ENCODE data around the gene PYGO1. TPM values are rescaled to one million over a fixed set of nuclear protein-coding genes. Genes with fewer than 3 reads are reported as not detected.
A peak's percentile ranks its signal among the peaks of the same experiment; 100 is the strongest.
"Not testable (repeated sequence)": the region's sequence is repeated elsewhere in the genome, so short reads cannot be mapped to it uniquely, and the experiment has no call there.

The PYGO1 gene, protein sequence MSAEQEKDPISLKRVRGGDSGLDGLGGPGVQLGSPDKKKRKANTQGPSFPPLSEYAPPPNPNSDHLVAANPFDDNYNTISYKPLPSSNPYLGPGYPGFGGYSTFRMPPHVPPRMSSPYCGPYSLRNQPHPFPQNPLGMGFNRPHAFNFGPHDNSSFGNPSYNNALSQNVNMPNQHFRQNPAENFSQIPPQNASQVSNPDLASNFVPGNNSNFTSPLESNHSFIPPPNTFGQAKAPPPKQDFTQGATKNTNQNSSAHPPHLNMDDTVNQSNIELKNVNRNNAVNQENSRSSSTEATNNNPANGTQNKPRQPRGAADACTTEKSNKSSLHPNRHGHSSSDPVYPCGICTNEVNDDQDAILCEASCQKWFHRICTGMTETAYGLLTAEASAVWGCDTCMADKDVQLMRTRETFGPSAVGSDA
- polyA plus RNA-seq (2013, experiment 1 of 2; ENCODE audit: insufficient read length): 9.4 TPM
- polyA plus RNA-seq (2013, experiment 2 of 2; ENCODE audit: insufficient read length): 9.3 TPM

DNA sequence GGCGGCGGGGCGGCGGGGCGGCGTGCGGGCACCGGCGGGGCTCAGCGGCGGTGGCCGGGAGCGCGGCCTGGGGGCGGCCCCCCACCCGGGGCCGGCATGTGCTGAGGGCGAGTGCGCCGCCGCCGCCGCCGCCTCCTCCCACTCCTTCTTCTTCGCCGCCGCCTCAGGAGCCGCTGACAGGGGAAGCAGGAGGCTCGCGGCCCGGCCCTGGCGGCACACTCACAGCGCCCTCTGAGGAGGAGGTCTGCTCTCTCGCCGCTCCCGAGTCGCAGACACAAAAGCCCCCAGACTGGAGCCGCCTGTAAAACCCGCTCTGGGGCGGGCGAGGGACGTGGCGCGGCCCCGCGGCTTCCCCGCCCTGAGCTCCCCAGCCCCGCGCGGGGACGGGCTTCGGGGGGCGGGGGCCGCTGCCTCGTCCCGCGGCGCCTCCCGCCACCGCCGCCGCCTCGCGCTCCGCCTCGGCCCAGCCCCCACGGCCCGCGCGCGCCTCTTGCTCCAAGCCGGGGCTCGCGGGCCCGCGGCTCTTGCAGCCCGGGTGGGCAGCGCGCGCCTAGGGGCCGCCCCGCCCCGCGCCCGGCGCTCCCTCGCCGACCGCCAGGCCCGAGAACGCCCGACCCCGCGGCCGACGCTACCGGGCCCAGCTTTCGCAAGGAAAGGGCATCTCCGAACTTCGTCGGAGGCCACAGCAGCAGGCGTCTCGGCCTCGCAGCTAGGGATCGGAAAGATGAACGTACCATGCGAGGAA, at the start of gene PYGO1:
Gene PYGO1 (minus strand): TSS at position 276 of the 745 bp plus-strand sequence. CDS start 462 bp downstream, outside the sequence.
- DNase-seq: peak; percentile 75

DNA sequence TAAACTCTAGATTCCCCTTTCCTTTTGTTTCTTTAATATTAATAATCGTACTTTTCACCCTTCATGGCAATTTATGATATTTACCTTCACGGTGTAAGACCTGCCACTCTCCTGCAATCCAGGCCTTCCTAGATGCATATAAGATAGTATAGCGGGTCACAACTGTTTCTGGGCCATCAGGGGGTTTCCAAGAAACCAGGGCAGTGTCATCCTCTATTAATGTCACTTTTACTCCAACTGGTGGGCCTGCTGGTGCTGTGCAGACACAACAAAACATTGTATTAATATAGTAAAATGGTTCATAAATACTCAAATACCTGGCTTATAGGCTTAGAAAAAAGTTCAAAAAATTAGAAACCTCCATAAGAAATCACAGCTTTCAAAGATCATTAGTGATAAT, 48.9 kb upstream of the PYGO1 start:
- no peak for DNase-seq

DNA sequence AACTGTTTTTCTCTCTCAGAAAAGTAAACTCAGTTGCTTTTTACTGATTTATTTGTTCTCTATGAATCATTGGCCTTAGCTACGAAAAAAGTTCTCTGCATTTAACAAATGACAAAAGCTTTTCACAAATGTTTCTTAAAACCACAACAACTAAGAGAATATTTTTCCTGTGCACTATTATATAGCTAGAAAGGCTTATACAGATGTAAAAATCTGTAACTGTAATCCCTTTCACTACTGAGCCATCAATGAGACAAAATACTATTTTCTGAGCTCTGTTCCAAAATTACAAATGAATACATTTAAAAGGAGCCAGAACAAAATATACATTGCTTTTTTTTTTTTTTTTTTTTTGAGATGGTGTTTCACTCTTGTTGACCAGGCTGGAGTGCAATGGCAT, 45.6 kb upstream of the PYGO1 start:
- DNase-seq: no peak

DNA sequence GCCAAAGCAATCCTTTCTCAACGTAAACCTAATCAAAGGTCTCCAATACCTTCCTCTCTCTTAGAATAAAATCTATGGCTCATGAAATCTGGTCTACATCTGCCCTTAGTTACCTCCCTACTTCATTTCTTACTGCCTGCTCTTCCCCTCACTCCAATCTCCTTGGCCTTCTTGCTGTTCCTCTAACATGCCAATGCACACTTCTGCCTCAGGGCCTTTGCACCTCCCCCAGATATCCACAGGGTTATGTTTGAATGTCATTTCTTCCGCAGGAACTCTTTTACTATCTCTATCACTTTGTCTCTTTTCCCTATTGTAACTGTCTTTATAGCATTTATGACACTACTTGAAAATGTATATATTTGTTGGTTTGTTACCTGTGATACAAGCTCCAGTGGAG, 44.3 kb upstream of the PYGO1 start:
- DNase-seq: no peak

DNA sequence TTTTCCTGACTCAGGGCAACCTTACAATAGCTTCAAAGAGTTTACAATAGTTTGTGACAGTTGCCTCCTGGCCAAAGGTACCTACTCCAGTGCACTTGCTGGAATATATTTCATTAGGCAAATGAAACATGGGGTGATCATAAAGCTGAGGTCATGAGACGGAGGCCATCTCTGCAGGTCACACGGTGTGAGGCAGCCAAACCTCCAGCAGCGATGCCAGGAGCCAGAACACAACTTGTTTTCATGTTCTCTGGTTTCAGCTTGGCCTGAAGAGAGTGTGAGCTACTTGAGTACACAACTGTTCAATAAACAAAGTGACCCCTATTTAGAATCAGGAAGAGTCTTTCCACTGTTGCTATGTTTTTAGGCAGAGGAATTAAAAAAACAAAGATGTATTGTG, 42.7 kb upstream of the PYGO1 start:
- no peak for DNase-seq

DNA sequence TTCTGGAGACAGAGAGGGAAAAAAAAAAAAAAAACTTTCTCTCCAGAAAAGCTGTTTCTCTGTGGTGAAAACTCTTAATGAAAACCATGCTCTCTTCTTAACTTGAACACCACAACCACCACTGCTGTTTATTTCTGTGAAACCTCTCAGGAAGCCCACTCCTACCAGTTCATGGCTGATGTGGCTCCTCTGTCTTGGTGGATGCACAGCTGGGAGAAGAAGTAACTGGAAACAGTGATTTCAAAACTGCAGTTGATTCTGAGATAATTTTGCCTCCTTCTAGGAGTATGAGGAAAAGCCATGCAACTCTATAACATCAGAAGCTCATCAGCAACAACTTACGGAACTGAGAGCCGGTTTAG, 40.2 kb upstream of the PYGO1 start:
- peak; percentile 41 for DNase-seq

DNA sequence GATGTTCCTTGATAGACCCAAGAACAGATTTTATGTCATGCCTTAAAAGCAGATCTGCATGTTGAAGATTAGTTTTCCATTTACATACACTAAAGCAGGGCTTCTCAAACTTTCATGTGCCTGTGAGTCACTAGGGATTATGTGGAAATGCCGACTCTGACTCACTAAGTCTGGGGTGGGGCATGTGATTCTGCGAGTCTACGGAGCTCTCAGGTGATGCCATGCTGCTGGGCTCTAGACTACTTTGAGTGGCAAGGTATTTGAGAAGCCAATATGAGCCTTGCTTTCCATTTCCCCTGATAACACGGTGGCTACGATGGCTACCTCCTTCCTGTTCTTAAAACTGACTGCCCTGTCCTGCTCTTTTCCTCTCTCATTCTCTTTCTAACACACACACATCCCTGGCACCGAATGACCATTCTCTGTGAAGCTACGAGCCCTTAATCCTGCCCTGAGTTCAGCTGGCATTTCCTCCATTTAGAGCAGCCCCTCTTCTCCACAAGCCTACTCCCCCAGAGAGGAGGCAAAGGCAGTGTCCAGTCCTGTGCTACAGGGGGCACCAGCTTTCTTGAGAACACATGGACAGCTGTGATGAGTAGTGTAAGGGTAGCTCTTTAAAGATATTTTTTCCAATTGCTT, 39.7 kb upstream of the PYGO1 start:
- DNase-seq: peak; percentile 85

DNA sequence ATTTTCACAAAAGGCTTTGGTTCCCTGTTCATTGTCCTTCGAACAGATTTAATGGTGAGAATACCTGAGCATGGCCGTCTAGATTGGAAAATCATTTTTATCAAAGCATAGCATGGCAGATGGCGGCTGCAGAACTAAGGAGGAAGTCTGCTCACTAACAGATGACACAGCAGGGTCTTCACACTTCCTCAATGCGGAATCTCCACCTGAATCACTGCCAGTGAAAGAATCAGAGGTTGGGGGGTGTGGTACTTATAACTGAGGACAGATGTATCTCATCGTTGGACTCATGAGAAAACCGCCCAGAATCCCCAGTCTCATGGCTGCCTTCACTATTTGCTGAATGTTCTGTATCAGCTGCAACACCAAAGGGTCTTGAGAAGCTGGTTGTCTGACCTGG, 31.6 kb upstream of the PYGO1 start:
- peak; percentile 9 for DNase-seq

DNA sequence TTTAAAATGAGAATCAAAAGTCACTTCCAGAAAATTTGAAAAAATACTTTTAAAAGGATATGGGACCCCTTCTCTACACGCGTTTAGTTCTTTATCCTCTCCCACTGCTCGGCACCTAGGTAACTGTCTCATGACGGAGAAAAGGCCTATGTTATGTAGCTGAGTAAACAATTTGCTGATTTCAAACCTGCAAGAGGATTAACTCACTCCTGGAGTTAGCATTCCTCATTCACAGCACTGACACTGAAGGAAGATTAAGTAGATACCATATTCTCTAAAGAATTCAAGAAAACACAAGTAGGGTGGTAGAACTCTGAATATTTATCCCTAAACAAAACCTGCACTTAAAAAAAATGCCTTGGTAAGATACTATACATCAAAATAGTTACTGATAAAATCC, 30.2 kb upstream of the PYGO1 start:
- DNase-seq: no peak

DNA sequence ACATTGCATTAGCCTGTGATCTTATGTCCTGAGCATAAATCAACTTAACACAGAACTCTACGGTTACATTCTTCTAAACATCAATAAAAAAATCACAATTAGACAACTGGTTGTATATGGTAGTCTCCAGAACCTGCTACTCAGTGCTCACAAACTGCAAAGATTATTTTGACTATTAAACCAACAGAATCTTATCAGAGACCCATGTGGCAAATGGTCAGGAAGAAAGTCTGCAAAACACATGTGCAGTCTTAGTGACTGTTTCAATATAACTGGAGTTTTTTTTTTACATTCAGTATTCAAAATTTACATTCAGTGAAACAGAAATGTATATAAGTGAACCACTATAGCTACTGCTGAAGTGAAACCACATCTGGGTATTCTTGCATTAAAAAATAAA, 27.3 kb upstream of the PYGO1 start:
- DNase-seq: no peak

DNA sequence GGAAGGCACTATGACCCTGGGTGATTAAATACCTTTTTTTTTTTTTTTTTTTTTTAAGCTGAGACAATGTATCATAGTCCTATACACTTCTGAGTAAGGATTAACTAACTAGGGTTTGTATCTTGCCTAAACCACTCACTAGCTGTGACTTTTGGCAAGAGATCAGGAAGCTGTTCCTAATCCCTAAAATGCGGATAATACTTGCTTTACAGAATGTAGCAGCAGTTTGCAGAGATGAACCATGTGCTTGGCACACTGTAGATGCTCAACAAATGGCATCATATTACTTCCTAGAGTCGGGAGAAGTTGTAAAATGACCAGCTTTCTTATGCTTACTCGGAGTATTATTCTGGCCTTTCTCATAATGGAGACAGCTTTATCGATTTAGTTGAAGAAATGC, 25.6 kb upstream of the PYGO1 start:
- DNase-seq: no peak

DNA sequence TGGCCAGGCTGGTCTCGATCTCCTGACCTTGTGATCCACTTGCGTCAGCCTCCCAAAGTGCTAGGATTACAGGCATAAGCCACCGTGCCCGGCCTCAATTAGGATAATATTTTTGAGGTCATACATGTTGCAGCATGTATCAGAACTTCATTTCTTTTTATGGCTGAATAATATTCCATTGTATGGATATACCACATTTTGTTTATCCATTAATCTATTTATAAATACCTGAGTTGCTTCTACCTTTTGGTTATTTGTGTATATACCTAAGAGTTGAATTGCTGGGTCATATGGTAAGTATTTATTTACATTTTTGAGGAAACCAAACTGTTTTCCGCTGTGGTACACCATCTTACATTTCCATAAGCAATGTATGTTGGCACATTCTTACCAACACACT, 18.1 kb upstream of the PYGO1 start:
- no peak for DNase-seq

DNA sequence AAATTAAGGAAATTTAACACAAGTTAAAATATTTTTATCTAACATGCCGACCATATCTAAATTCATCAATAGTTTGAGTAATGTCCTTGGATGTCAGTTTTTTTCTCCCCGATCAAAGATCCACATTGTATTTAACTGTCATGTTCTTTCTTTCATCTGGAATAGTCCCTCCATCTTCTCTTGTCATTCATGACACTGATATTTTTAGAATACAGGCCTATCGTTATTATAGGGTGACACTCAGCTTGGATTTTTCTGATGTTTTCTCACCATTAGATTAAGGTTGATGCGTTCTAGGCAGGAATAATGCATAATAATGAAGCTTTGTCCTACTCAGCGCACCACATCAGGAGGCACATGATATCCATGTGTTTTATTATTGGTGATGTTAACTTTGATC, 13.2 kb upstream of the PYGO1 start:
- no peak for DNase-seq

DNA sequence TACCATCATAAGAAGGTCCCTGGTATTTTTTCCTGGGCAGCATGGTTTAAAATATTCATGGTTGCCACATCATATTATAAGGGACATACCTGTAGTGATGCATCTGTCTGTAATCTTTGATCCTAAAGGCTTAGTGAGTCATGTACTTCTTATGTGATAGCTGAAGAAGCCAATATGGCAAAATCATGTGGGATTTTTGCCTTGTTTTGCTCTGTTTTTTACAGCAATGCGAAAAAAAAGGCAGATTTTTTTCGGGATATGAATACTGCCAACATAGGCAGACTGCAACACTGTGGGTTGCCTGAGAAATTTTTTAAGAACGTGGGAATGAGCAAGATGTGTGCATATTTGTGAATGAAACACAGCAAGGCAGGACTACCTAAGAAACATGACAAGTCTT, 11.3 kb upstream of the PYGO1 start:
- DNase-seq: no peak

DNA sequence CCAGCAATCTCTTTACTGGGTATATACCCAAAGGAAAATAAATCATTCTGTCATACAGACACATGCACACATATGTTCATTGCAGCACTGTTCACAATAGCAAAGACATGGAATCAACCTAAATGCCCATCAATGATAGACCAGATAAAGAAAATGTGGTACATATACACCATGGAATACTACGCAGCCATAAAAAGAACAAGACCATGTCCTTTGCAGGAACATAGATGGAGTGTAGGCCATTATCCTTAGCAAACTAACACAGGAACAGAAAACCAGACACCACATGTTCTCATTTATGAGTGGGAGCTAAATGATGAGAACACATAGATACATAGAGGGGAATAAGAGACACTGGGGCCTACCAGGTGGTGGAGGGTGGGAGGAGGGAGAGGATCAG, 4.9 kb upstream of the PYGO1 start:
- not testable (repeated sequence) for DNase-seq

DNA sequence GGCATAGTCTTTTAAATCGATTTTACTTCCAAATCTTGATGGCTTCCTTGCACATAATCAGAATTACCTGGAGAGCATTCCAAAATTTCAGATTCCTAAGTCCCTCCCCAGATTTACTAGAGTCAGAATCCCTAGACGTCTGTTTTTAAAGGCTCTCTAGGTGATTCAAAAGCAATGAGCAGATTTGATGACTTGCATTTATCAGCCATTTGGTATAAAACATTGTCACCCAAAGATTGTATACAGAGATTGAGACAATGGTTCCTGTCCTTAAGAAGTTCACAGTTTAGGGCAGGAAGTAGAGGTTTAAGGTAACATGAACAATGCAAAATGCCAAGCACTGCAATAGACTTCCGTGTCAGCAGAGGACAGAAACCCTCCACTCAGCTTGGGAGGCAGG, 2.6 kb upstream of the PYGO1 start:
- no peak for DNase-seq

DNA sequence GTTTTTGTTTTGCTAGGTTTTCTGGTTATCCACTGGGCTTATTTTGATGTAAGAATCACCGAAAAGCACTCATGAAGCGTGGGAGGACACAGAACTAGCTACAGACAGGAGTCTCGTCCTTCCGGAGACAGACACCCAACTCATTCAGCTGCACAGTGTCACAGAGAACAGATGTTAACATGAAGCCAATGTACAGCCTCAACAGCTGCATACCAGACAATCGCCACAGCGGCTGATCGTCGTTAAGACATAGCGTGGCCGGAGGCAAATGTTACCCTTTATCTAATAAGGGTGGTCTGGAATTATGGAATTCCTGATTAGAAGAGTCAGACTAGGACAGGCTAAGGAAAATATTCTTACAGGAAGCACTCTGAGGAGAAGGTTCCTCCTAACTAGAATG, 1.1 kb upstream of the PYGO1 start:
- DNase-seq: peak; percentile 16

DNA sequence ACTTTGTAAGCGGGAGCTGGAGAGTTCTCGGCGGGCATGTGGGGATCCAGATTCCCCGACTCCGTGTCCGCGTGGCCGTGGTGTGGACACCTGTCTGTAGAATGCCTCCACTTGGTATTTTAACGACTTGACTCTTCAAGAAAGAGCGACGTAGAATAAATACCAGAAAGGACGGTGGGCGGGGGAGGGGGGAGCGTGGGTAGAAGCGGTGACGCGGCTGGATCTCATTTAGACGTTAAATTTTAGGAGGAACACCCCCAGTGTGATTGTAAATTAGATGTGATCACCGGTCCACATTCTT, 620 bp upstream of the PYGO1 start:
- no peak for DNase-seq

DNA sequence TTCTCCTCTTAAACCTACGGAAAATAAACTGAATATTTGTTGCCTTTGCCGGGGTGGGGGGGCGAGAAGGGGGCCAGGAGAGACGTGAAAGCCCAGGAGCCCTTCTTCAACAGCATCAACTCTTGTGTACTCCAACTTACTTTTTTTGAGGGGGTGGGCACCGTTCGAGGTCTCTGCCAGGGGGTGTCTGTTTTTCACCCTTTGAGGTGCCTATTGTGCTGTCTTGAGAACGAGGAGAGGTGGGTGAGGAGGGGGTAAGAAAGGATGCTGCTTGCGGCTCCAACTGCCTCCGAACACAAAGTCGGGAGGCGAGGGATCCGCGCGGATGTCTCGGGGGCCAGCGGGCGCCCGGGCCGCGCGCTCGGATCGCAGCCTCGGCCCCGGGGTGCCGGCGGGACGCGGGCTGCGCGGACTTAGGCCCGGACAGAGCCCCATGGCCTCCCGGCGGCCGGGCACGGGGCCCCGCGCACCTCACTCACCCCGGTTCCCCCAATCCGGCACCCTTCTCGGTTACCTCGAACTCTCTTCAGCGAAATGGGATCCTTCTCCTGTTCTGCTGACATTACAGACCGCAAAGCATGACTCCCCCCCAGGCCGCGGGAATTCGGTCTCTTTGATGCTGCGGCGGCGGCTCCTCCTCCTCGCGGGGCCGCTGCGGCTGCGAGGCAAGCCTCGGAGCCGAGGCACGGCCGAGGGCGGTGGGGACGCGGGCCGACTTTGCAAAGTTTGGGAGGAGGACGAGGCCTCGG, 650 bp downstream of the PYGO1 start:
- peak; percentile 61 for DNase-seq

DNA sequence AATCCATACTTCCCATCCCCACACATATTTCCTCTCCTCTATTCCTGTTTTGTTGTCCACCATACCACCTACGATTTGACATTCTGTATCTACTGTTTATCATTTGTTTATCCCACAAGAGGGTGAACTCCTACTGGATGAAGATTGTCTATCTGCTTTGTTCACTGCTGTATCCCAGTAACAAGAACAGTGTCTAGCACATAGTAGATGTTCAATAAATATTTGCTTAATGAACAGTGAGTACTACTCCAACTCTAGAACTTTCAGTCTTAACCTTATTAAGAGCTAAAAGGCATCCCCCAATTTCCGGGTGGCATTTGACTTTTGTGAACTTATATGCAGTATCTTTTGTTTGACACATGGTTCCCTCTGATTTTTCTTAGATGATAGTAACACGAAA, 1.3 kb downstream of the PYGO1 start:
- DNase-seq: no peak

DNA sequence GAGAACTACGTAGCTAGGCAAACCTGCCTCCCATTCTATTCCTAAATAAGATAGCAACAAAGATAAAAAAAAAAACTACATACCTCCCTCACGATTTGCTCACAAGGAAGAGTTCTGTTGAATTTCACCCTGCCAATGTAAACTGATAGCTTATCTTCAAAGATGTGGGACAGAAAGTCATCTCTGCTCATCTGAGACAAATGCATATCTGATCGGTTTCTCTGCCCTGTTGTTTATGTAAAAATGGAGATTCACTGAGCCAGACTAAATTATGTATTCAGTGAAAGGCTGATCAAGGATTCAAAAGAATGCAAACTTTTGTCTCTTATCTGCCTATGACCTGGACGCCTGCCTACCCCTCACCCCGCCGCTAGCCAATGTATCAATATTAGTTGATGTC, 11.2 kb downstream of the PYGO1 start:
- no peak for DNase-seq

DNA sequence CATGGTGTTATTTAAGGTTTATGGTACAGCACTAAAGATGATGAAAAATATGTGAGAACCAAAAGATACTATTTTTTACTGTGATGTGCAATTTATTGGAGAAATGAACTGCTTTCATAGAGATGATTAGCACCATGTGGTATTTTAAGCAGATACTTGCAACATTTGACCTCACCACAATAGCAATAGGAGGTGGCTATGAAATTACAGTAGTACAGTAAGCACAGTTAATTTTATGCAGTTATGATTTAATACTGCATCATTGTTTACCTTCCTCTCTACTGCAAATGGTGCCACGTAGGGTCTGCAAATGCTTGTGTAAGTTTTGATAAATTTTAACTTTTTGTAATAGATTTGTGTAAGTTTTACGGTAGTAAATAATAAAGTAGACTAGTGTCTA, 14.0 kb downstream of the PYGO1 start:
- no peak for DNase-seq

DNA sequence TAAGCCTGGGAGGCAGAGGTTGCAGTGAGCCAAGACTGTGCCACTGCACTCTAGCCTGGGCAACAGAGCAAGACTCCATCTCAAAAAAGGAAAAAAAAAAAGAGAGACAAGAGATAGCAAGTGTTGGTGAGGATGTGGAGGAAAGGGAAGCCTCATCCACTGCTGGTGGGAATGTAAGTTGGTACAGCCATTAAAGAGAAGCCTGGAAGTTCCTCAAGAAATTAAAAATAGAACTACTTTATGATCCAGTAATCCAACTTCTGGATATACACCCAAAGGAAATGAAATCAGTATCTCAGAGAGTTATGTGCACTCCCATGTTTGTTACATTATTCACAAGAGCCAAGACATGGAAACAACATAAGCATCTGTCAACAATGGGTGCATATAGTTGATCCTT, 14.9 kb downstream of the PYGO1 start:
- DNase-seq: no peak

Data from fibroblast of skin of abdomen (primary cell).